Lung (tissue), 12 donors: ENCODE measurements around the gene STK33. TPM values are rescaled to one million over a fixed set of nuclear protein-coding genes. Genes with fewer than 3 reads are reported as not detected.

Experiments used
- ATAC-seq: fragments of 200-7000 bp; cut with Tn5 transposase; one replicate; pipeline ENCODE4 v1.9.1; 2020; ENCODE audit warnings: moderate number of reproducible peaks; ENCODE audit not compliant: insufficient read depth, low FRiP score
- DNase-seq, 3 donors: peaks; one replicate each; pipeline ENCODE4 v3.0.0-alpha.2; 2013 to 2017
- H3K27ac ChIP-seq, 2 donors: one replicate each; pipeline ENCODE4 v1.5.1; 2013; ENCODE audit warnings: mild to moderate bottlenecking in 2 of 2, moderate library complexity in 2 of 2, control low read depth in 1 of 2, inconsistent platforms in 1 of 2, low read depth in 1 of 2, low read length in 1 of 2
- H3K27me3 ChIP-seq, 3 donors: one replicate each; pipeline ENCODE4 v1.5.1; 2013; ENCODE audit warnings: low read length in 2 of 3; ENCODE audit not compliant: control insufficient read depth in 3 of 3, insufficient read depth in 3 of 3
- H3K36me3 ChIP-seq, 4 donors: one replicate each; pipeline ENCODE4 v1.5.1; 2013; ENCODE audit warnings: low read length in 4 of 4, mild to moderate bottlenecking in 1 of 4, moderate library complexity in 1 of 4; ENCODE audit not compliant: control insufficient read depth in 4 of 4, insufficient read depth in 4 of 4
- H3K4me1 ChIP-seq, 5 donors: one replicate each; pipeline ENCODE4 v1.5.1; 2013; ENCODE audit warnings: low read length in 5 of 5, mild to moderate bottlenecking in 2 of 5, moderate library complexity in 1 of 5; ENCODE audit not compliant: control insufficient read depth in 5 of 5, insufficient read depth in 5 of 5
- H3K4me3 ChIP-seq: one replicate; pipeline ENCODE4 v1.5.1; 2013; ENCODE audit warnings: mild to moderate bottlenecking, control low read depth, moderate library complexity
- H3K9ac ChIP-seq, 2 donors: one replicate each; pipeline ENCODE4 v1.5.1; 2013; ENCODE audit warnings: low read length in 2 of 2, control low read depth in 1 of 2; ENCODE audit not compliant: insufficient read depth in 1 of 2
- H3K9me3 ChIP-seq, 4 donors: one replicate each; pipeline ENCODE4 v1.5.1; 2013; ENCODE audit warnings: low read length in 3 of 4, mild to moderate bottlenecking in 1 of 4, moderate library complexity in 1 of 4; ENCODE audit not compliant: control insufficient read depth in 4 of 4, insufficient read depth in 3 of 4
- WGBS, 2 donors: extraction: QIAGEN DNeasy Blood & Tissue Kit; methylation state at CpG; one replicate each; pipeline ENCODE4 v1.1.7; 2013; 5-methylcytosine and 5-hydroxymethylcytosine counted together
- polyA plus RNA-seq, 2 donors: library from polyadenylated mRNA; stranded (reverse); fragments of 200-250 nt; gene quantifications; one replicate each; pipeline ENCODE4 v1.2.1, GENCODE V29; 2013
- total RNA-seq, 2 donors: library from RNA; depleted of rRNA in 1 of 2; stranded (reverse); fragments of >200 nt in 1 of 2; gene quantifications; one replicate each; pipeline ENCODE4 v1.2.1, GENCODE V29; 2014 to 2021
- TF ChIP-seq, protein P1 (sequence below): IDR thresholded peaks from 2 replicates; pipeline ENCODE4 v1.5.1; 2012; ENCODE audit warnings: mild to moderate bottlenecking; ENCODE audit errors: control extremely low read depth, extremely low read depth
- donor health status: control.
- donor health status: control.
- donor health status: Bipolar disorder and iron deficiency.
- donor health status: healthy.
- donor health status: DM: yes; HTN: yes; CAD: no.

The STK33 gene
- total and polyA plus RNA-seq, 4 donors: 9.5 to 36.5 (median 20.4) TPM

DNA sequence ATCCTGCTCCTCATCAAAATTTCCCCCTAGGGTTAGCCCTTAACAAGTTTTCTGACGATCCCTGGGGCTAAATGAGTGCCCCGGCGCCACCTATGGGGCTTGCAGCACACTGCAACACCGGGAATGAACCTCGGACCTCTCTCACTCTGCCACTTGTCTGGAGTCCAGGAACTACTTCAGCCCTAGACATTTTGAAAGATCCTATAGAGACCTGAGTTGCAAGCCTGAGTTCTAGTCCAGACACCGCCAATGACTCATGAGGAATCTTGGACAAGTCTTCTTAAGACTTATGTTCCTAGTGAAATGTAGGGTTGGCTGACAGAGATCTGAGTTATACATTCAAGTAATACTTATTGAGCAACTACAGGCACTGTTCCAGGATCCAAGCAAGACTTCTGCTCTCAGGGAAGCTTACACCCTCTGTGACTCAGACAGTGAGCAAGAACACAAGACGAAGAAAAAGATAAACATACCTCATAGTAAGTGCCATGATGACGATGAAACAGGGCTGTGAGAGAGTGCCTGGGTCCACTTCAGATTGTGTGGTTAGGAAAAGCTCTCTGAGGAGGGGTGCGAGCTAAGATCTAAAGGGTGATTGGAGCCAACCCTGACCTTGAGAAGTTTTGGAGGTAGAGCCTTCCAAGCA, 10.2 kb upstream of the STK33 start:
- Histone ChIP-seq H3K4me3 (no peak overlapping the region), H3K4me1 (peaks cover 0 to 3% (median 0%) of the 10 kb centered on the region in 5 donors), H3K27ac (no peak overlapping the region), H3K9ac (no peak overlapping the region), H3K36me3 (no peaks in the 10 kb centered on the region), H3K27me3 (peaks cover 0 to 3% (median 0%) of the 10 kb centered on the region in 3 donors), H3K9me3 (no peaks in the 10 kb centered on the region)
- peak; percentile 27 to 83 (median 55) for DNase-seq
- WGBS, 2 donors: 21 to 26% methylated on average over 9 of the region's 9 CpGs
- peak; percentile 81 for ATAC-seq
- TF ChIP-seq, protein P1, sequence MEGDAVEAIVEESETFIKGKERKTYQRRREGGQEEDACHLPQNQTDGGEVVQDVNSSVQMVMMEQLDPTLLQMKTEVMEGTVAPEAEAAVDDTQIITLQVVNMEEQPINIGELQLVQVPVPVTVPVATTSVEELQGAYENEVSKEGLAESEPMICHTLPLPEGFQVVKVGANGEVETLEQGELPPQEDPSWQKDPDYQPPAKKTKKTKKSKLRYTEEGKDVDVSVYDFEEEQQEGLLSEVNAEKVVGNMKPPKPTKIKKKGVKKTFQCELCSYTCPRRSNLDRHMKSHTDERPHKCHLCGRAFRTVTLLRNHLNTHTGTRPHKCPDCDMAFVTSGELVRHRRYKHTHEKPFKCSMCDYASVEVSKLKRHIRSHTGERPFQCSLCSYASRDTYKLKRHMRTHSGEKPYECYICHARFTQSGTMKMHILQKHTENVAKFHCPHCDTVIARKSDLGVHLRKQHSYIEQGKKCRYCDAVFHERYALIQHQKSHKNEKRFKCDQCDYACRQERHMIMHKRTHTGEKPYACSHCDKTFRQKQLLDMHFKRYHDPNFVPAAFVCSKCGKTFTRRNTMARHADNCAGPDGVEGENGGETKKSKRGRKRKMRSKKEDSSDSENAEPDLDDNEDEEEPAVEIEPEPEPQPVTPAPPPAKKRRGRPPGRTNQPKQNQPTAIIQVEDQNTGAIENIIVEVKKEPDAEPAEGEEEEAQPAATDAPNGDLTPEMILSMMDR: peak; percentile 9

- 81 to 86% methylated on average over 2 of the region's 2 CpGs for WGBS, 2 donors
- H3K4me3 ChIP-seq: no peak overlapping the region
- TF ChIP-seq, protein P1: no peak
- H3K9me3 ChIP-seq: no peaks in the 10 kb centered on the region
- no peak for DNase-seq
- H3K4me1 ChIP-seq: peaks cover 0 to 3% (median 0%) of the 10 kb centered on the region in 5 donors
- H3K27me3 ChIP-seq: peaks cover 0 to 3% (median 0%) of the 10 kb centered on the region in 3 donors
- no peak overlapping the region for H3K27ac ChIP-seq
- H3K36me3 ChIP-seq: no peaks in the 10 kb centered on the region
- ATAC-seq: no peak
- no peak overlapping the region for H3K9ac ChIP-seq
Measured at GRCh38 chr11:8603696-8604077, 9.7 kb upstream of the STK33 start.

DNA sequence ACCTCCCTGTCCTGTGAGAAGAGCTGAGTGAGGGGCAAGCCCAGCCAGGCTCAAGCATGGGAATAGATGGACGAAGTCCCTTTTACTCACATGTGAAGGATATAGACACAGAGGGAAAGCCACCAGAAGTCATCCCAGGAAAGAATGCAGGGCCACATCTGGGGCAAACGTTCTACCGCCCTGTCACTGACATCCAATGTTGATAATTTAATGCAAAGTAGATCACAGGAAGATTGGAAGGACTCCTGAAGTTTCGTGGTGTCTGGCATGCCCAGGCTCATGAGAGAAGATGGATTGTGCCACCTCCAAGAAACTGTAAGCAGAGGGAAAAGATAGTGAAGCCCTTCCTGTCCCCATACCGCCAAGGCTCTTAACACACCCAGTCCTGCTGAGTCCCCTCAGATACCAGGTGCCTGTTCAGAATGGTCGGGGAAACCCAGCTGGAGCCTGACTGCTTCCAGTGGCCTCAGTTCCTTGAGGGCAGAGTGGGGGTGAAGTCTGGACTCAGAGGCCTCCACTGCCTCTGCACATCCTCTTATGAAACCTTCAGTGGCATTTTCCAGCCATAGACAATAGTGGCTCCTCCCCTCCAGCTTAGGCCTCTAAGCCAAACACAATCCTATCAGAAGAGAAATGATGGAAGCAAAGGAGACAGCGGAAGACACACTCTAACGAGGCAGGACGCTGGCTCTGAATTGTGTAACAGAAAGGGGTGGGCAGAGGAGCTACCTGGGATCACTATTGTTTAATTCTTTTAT, 7.5 kb upstream of the STK33 start:
- Histone ChIP-seq H3K9ac (no peak overlapping the region), H3K27me3 (peaks cover 0 to 3% (median 0%) of the 10 kb centered on the region in 3 donors), H3K27ac (no peak overlapping the region), H3K4me3 (no peak overlapping the region), H3K9me3 (no peaks in the 10 kb centered on the region), H3K36me3 (no peaks in the 10 kb centered on the region), H3K4me1 (peaks cover 0 to 3% (median 0%) of the 10 kb centered on the region in 5 donors)
- DNase-seq (no peak), ATAC-seq (no peak)
- TF ChIP-seq, protein P1: no peak
- whole genome bisulfite sequencing, 2 donors: 84 to 88% methylated on average over 9 of the region's 9 CpGs
